GM19438 (cell line): ENCODE measurements around the gene VEPH1.

Source experiments
- ATAC-seq: cut with Tn5 transposase; IDR thresholded peaks from one replicate; pipeline ENCODE4 v1.9.1; 2021; ENCODE audit warnings: low read depth; ENCODE audit not compliant: unreplicated experiment

Gene VEPH1

GRCh38 chr3:157479464-157480243, 23.6 kb downstream of the VEPH1 start:
- no peak for ATAC-seq

GRCh38 chr3:157477441-157477840, 25.8 kb downstream of the VEPH1 start:
- no peak for ATAC-seq

GRCh38 chr3:157475921-157476414, 27.2 kb downstream of the VEPH1 start:
- no peak for ATAC-seq

GRCh38 chr3:157472648-157473047, 30.6 kb downstream of the VEPH1 start:
- no peak for ATAC-seq

GRCh38 chr3:157471064-157471463, 32.2 kb downstream of the VEPH1 start:
- no peak for ATAC-seq

- no peak for ATAC-seq
Observed at GRCh38 chr3:157469561-157470294, 33.5 kb downstream of the VEPH1 start.

- ATAC-seq, result no peak
Observed at GRCh38 chr3:157467200-157467599, 36.0 kb downstream of the VEPH1 start.

- ATAC-seq, result no peak
Observed at GRCh38 chr3:157465741-157466140, 37.5 kb downstream of the VEPH1 start.

GRCh38 chr3:157464321-157464720, 38.9 kb downstream of the VEPH1 start:
- ATAC-seq, result no peak

- ATAC-seq, result no peak
Observed at GRCh38 chr3:157463816-157464215, 39.4 kb downstream of the VEPH1 start.

- ATAC-seq, result no peak
Observed at GRCh38 chr3:157460253-157460652, 43.0 kb downstream of the VEPH1 start.

- ATAC-seq, result no peak
Observed at GRCh38 chr3:157459706-157460105, 43.5 kb downstream of the VEPH1 start.

- ATAC-seq, result no peak
Observed at GRCh38 chr3:157453824-157454223, 49.4 kb downstream of the VEPH1 start.

GRCh38 chr3:157452097-157452496, 51.1 kb downstream of the VEPH1 start:
- no peak for ATAC-seq

- ATAC-seq, result no peak
Observed at GRCh38 chr3:157447026-157447694, 56.1 kb downstream of the VEPH1 start.

GRCh38 chr3:157445857-157446256, 57.4 kb downstream of the VEPH1 start:
- ATAC-seq, result no peak

- ATAC-seq, result no peak
Observed at GRCh38 chr3:157444797-157445184, 58.4 kb downstream of the VEPH1 start.

GRCh38 chr3:157443905-157444796, 59.1 kb downstream of the VEPH1 start:
- no peak for ATAC-seq

GRCh38 chr3:157442729-157443128, 60.5 kb downstream of the VEPH1 start:
- ATAC-seq, result no peak

- no peak for ATAC-seq
Observed at GRCh38 chr3:157441102-157441624, 62.1 kb downstream of the VEPH1 start.
